Peyer's patch (tissue), 4 donors: ENCODE results near the gene TCF7.

Experiments
- CTCF ChIP-seq, 6 experiments: fragments of 450-650 bp in 4 of 6; fragments of 200-600 bp in 2 of 6; sonication (generic) in 1 of 6; IDR thresholded peaks; one replicate each; pipeline ENCODE4 v1.5.1; 2017 to 2019; ENCODE audit warnings: antibody characterized with exemption in 6 of 6, mild to moderate bottlenecking in 3 of 6, moderate library complexity in 1 of 6
- POLR2A ChIP-seq, 2 donors: fragments of 450-650 bp; IDR thresholded peaks; one replicate each; pipeline ENCODE4 v1.5.1; 2017; ENCODE audit warnings: antibody characterized with exemption in 2 of 2, mild to moderate bottlenecking in 2 of 2, moderate library complexity in 2 of 2

GRCh38 chr5:134072471-134073210, 41.8 kb upstream of the TCF7 start:
- no peak for TF ChIP-seq CTCF (IDR thresholded peaks at IDR 0.05)
- TF ChIP-seq POLR2A (IDR thresholded peaks at IDR 0.05): no peak
